Esophagus (tissue), 2 donors: Measurements from ENCODE around the gene SEMA4A. TPM values are rescaled to one million over a fixed set of nuclear protein-coding genes. Genes with fewer than 3 reads are reported as not detected.

ENCODE experiments used
- H3K27ac ChIP-seq, 2 donors: one replicate each; pipeline ENCODE4 v1.5.1; 2013; ENCODE audit warnings: low read depth in 2 of 2, mild to moderate bottlenecking in 2 of 2, inconsistent platforms in 1 of 2, low read length in 1 of 2, moderate library complexity in 1 of 2
- H3K27me3 ChIP-seq, 2 donors: one replicate each; pipeline ENCODE4 v1.6.1; 2013; ENCODE audit warnings: low read length in 2 of 2, control low read depth in 1 of 2, mild to moderate bottlenecking in 1 of 2; ENCODE audit not compliant: insufficient read depth in 2 of 2, control insufficient read depth in 1 of 2
- H3K36me3 ChIP-seq, 2 donors: one replicate each; pipeline ENCODE4 v1.6.1; 2013; ENCODE audit warnings: low read length in 1 of 2; ENCODE audit not compliant: control insufficient read depth in 2 of 2, insufficient read depth in 2 of 2
- H3K4me1 ChIP-seq, 2 donors: one replicate each; pipeline ENCODE4 v1.6.1; 2013; ENCODE audit warnings: low read length in 1 of 2; ENCODE audit not compliant: control insufficient read depth in 2 of 2, insufficient read depth in 2 of 2
- H3K4me3 ChIP-seq, 2 donors: one replicate each; pipeline ENCODE4 v1.5.1; 2013; ENCODE audit warnings: low read length in 2 of 2, mild to moderate bottlenecking in 2 of 2, low read depth in 1 of 2, moderate library complexity in 1 of 2
- H3K9me3 ChIP-seq, 2 donors: one replicate each; pipeline ENCODE4 v1.6.1; 2013; ENCODE audit warnings: mild to moderate bottlenecking in 2 of 2, low read depth in 1 of 2, low read length in 1 of 2, moderate library complexity in 1 of 2; ENCODE audit not compliant: control insufficient read depth in 2 of 2, insufficient read depth in 1 of 2
- WGBS, 2 donors: extraction: QIAGEN DNeasy Blood & Tissue Kit; methylation state at CpG; one replicate each; pipeline ENCODE4 v1.1.7; 2013; 5-methylcytosine and 5-hydroxymethylcytosine counted together
- polyA plus RNA-seq, 2 donors: library from polyadenylated mRNA; stranded (reverse); fragments of 200-250 nt; gene quantifications; one replicate each; pipeline ENCODE4 v1.2.3, GENCODE V29; 2013
- donor health status: healthy with polysubstance abuse.
- donor health status: Bipolar disorder and iron deficiency.

Gene SEMA4A
- polyA plus RNA-seq, 2 donors: 23.8 to 24.9 TPM

GRCh38 chr1:156135930-156136871, 17.2 kb upstream of the SEMA4A start:
- H3K4me1 ChIP-seq: no peaks in the 10 kb centered on the region
- no peaks in the 10 kb centered on the region for H3K9me3 ChIP-seq
- WGBS, 2 donors: 90% methylated on average over 34 of the region's 34 CpGs
- H3K4me3 ChIP-seq: no peak overlapping the region
- H3K27me3 ChIP-seq: no peaks in the 10 kb centered on the region
- peaks cover 38 to 73% of the 10 kb centered on the region in 2 donors for H3K36me3 ChIP-seq
- peak overlapping the region in 1 of 2 donors; percentile 28 for H3K27ac ChIP-seq

- H3K4me3 ChIP-seq: no peak overlapping the region
- peak overlapping the region in 1 of 2 donors; percentile 15 for H3K27ac ChIP-seq
- H3K4me1 ChIP-seq: peaks cover 0 to 2% of the 10 kb centered on the region in 2 donors
- no peaks in the 10 kb centered on the region for H3K9me3 ChIP-seq
- peaks cover 38 to 73% of the 10 kb centered on the region in 2 donors for H3K36me3 ChIP-seq
- no peaks in the 10 kb centered on the region for H3K27me3 ChIP-seq
- 76 to 81% methylated on average over 12 of the region's 12 CpGs for WGBS, 2 donors
Observed at GRCh38 chr1:156136970-156137483, 16.4 kb upstream of the SEMA4A start.

GRCh38 chr1:156138458-156138867, 14.9 kb upstream of the SEMA4A start:
- Histone ChIP-seq H3K27me3 (no peaks in the 10 kb centered on the region), H3K36me3 (peaks cover 38 to 67% of the 10 kb centered on the region in 2 donors), H3K4me3 (no peak overlapping the region), H3K27ac (peak overlapping the region in 1 of 2 donors; percentile 0), H3K9me3 (no peaks in the 10 kb centered on the region), H3K4me1 (peaks cover 0 to 2% of the 10 kb centered on the region in 2 donors)
- 84 to 91% methylated on average over 22 of the region's 22 CpGs for WGBS, 2 donors

- Histone ChIP-seq H3K27ac (peak overlapping the region; percentile 47 to 56), H3K4me1 (peaks cover 0 to 2% of the 10 kb centered on the region in 2 donors)
Observed at GRCh38 chr1:156140879-156141707, 12.3 kb upstream of the SEMA4A start.

GRCh38 chr1:156143765-156144489, 9.5 kb upstream of the SEMA4A start:
- Histone ChIP-seq H3K4me1 (peaks cover 0 to 8% of the 10 kb centered on the region in 2 donors), H3K27ac (no peak overlapping the region), H3K9me3 (no peaks in the 10 kb centered on the region), H3K4me3 (no peak overlapping the region), H3K36me3 (peaks cover 0 to 14% of the 10 kb centered on the region in 2 donors), H3K27me3 (no peaks in the 10 kb centered on the region)
- WGBS, 2 donors: 52 to 56% methylated on average over 11 of the region's 11 CpGs

More at GRCh38 chr1:156140879-156141707, 12.3 kb upstream of the SEMA4A start:
- 48 to 49% methylated on average over 20 of the region's 20 CpGs for WGBS, 2 donors
- Histone ChIP-seq H3K9me3 (no peaks in the 10 kb centered on the region), H3K27me3 (no peaks in the 10 kb centered on the region), H3K36me3 (peaks cover 18 to 43% of the 10 kb centered on the region in 2 donors), H3K4me3 (no peak overlapping the region)

GRCh38 chr1:156144742-156145141, 8.6 kb upstream of the SEMA4A start:
- Histone ChIP-seq H3K4me3 (no peak overlapping the region), H3K27me3 (no peaks in the 10 kb centered on the region), H3K36me3 (peaks cover 0 to 12% of the 10 kb centered on the region in 2 donors), H3K27ac (no peak overlapping the region), H3K9me3 (no peaks in the 10 kb centered on the region), H3K4me1 (peaks cover 0 to 8% of the 10 kb centered on the region in 2 donors)
- WGBS, 2 donors: 37 to 52% methylated on average over 5 of the region's 5 CpGs

GRCh38 chr1:156145650-156146019, 7.8 kb upstream of the SEMA4A start:
- no peak overlapping the region for H3K4me3 ChIP-seq
- peaks cover 0 to 8% of the 10 kb centered on the region in 2 donors for H3K4me1 ChIP-seq
- 58 to 65% methylated on average over 2 of the region's 2 CpGs for WGBS, 2 donors
- peaks cover 0 to 4% of the 10 kb centered on the region in 2 donors for H3K36me3 ChIP-seq
- no peaks in the 10 kb centered on the region for H3K27me3 ChIP-seq
- no peaks in the 10 kb centered on the region for H3K9me3 ChIP-seq
- no peak overlapping the region for H3K27ac ChIP-seq

- WGBS, 2 donors: 7 to 13% methylated on average over 13 of the region's 13 CpGs
- Histone ChIP-seq H3K4me3 (no peak overlapping the region), H3K27ac (no peak overlapping the region)
Observed at GRCh38 chr1:156146020-156146768, 7.2 kb upstream of the SEMA4A start.

More at GRCh38 chr1:156146020-156146768, 7.2 kb upstream of the SEMA4A start:
- no peaks in the 10 kb centered on the region for H3K27me3 ChIP-seq
- H3K4me1 ChIP-seq: peaks cover 2 to 10% of the 10 kb centered on the region in 2 donors
- no peaks in the 10 kb centered on the region for H3K36me3 ChIP-seq
- H3K9me3 ChIP-seq: no peaks in the 10 kb centered on the region
